Stimulated activated memory B cell treated with anti-CD40 and anti-IgM and Interleukin-4, amounts not matched to agents 10 μg/mL and 1 μg/mL and 100 μg/mL, for 72 hours (primary cell): Measurements from ENCODE around the gene ZNF282.

Experiments
- ATAC-seq: fragments of 150-1000 bp; cut with Tn5 transposase; 2 replicates; pipeline ENCODE4 v1.10.0; 2021
- H3K27ac Mint-ChIP-seq: one replicate; pipeline ENCODE4 v1.8.0; 2022; ENCODE audit warnings: mild to moderate bottlenecking, mixed read lengths
- H3K27me3 Mint-ChIP-seq: one replicate; pipeline ENCODE4 v1.8.0; 2022; ENCODE audit warnings: mixed read lengths
- H3K36me3 Mint-ChIP-seq: one replicate; pipeline ENCODE4 v1.8.0; 2022; ENCODE audit warnings: mixed read lengths
- H3K4me1 Mint-ChIP-seq: one replicate; pipeline ENCODE4 v1.8.0; 2022; ENCODE audit warnings: mixed read lengths
- H3K4me3 Mint-ChIP-seq: one replicate; pipeline ENCODE4 v1.8.0; 2022; ENCODE audit warnings: mild to moderate bottlenecking, moderate library complexity, mixed read lengths
- H3K9me3 Mint-ChIP-seq: one replicate; pipeline ENCODE4 v1.8.0; 2022; ENCODE audit warnings: mixed read lengths

Gene ZNF282

DNA sequence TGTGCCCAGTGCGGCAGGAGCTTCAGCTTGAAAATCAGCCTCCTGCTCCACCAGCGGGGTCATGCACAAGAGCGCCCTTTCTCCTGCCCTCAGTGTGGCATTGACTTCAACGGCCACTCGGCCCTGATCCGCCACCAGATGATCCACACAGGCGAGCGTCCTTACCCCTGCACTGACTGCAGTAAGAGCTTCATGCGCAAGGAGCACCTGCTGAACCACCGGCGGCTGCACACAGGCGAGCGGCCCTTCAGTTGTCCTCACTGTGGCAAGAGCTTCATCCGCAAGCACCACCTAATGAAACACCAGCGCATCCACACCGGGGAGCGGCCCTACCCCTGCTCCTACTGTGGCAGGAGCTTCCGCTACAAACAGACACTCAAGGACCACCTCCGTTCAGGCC, 16.1 kb upstream of the ZNF282 start:
- Mint-ChIP-seq H3K9me3 (no peaks in the 10 kb centered on the region), H3K27ac (no peak overlapping the region), H3K4me1 (no peaks in the 10 kb centered on the region), H3K4me3 (no peak overlapping the region), H3K27me3 (no peaks in the 10 kb centered on the region), H3K36me3 (peaks cover 44% of the 10 kb centered on the region)
- ATAC-seq = no peak

DNA sequence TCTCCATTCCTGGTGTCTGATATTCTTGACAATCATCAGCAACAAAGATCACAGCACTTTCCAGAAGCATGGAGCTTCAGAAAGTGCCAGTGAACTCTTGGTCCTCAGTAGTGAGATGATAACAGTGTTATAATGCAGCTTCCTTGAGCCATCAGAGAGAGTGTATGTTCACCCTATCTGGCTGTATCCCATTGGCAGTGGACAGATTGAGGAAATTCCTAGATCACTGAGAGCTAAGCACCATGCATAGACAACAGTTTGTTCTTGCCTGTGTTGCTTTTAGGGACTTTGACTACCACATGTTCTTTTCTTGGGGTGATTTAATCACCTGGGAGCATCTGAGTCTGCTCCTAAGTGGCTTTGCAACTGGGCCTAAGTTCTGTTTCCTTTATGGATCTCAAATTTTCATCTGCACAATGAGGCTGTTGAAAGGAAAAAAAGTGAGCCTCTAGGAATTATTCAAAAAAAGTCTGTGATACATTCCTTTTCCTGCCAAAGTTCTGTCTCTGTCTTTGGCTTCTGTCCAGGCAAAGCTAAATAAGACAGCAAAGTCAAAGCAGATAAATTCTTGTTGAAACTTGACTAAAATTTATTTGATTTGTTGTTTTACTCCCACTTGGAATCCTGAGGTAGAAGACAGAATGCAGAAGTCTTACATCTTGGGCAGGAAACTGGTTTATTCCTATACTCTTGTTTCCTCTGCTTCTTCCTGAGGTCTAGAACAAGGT, 14.5 kb upstream of the ZNF282 start:
- no peaks in the 10 kb centered on the region for H3K4me1 Mint-ChIP-seq
- H3K4me3 Mint-ChIP-seq = no peak overlapping the region
- H3K27me3 Mint-ChIP-seq = no peaks in the 10 kb centered on the region
- peaks cover 44% of the 10 kb centered on the region for H3K36me3 Mint-ChIP-seq
- ATAC-seq = no peak
- H3K9me3 Mint-ChIP-seq = no peaks in the 10 kb centered on the region
- H3K27ac Mint-ChIP-seq = peak overlapping the region; percentile 9

DNA sequence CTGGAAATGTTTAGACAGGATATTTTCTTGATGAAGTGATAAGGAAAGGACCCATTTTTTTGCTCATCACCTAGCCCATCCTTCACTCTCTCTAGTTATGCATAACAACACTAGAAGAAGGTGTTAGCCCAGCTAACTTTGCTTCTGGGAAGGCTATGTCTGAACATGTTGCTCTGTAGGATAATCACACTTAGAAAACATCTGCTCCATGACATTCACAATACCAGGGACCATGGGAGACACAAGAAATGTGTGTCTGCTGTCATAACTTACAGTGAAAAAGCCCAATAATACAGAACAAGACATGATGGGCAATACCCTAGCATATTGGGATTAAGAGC, 13.9 kb upstream of the ZNF282 start:
- Mint-ChIP-seq H3K27me3 (no peaks in the 10 kb centered on the region), H3K27ac (peak overlapping the region; percentile 9), H3K4me1 (no peaks in the 10 kb centered on the region), H3K9me3 (no peaks in the 10 kb centered on the region), H3K36me3 (peaks cover 39% of the 10 kb centered on the region), H3K4me3 (no peak overlapping the region)
- ATAC-seq = no peak

DNA sequence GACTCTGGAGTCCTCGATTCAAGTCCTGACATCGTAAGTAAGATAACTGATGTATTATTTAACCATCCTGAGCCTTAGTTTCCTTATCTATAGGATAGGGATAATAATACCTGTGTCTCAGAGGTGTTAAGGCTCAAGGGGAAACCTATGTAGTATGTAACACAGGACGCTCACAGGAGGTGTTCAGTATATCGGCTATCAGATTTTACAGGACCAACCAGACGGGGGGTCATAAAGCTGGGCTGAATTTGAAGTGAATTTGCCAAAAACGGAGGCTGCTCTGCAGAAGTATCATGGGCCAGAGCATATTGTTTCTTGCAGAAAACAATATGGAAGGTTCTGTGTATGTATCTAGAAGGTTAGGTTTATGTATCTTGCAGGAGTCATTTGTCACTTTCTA, 11.1 kb upstream of the ZNF282 start:
- H3K4me3 Mint-ChIP-seq = no peak overlapping the region
- no peaks in the 10 kb centered on the region for H3K4me1 Mint-ChIP-seq
- no peak for ATAC-seq
- H3K27ac Mint-ChIP-seq = no peak overlapping the region
- H3K36me3 Mint-ChIP-seq = peaks cover 17% of the 10 kb centered on the region
- no peaks in the 10 kb centered on the region for H3K27me3 Mint-ChIP-seq
- H3K9me3 Mint-ChIP-seq = no peaks in the 10 kb centered on the region

DNA sequence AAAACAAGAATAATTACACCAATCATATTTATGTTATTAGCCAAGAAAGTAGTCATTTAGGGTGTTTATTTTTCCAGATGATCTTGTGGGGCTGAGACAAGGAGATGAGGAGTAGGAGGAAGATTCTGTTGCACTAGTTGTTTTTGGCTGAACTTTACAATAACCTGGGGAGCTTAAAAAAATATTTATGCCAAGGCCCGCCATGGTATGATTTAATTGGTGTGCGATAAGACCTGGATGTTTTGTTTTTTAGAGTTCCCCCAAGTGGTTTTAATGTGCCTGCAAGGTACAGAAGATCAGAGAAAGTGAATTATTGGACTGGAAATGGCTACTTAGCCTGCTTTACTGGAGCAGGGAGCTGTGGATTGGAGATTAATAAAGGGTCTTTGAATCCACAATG, 7.1 kb upstream of the ZNF282 start:
- Mint-ChIP-seq H3K36me3 (no peaks in the 10 kb centered on the region), H3K27me3 (no peaks in the 10 kb centered on the region), H3K4me3 (no peak overlapping the region), H3K9me3 (no peaks in the 10 kb centered on the region), H3K27ac (no peak overlapping the region), H3K4me1 (peaks cover 11% of the 10 kb centered on the region)
- ATAC-seq = no peak

DNA sequence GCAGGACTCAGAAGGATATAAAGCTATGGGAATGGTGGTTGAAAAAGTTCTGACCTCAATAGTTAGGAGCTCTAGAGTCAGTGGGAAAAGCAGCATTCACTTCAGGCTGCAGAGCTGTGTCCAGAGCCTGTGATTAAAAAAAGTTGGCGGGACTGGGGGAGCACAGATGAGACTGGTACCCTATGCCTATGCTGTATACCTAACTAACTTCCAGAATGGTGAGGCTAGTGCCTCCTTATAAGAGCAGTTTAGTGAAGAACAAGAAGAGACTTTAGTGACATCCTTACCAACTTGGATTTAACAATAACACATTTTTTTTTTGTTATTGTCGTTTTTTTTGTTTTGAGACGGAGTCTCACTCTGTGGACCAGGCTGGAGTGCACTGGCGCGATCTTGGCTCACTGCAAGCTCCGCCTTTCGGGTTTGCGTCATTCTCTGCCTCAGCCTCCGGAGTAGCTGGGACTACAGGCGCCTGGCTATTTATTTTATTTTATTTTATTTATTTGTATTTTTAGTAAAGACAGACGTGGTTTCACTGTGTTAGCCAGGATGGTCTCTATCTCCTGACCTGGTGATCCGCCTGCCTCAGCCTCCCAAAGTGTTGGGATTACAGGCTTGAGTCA, 6.6 kb upstream of the ZNF282 start:
- H3K4me3 Mint-ChIP-seq = no peak overlapping the region
- no peak overlapping the region for H3K27ac Mint-ChIP-seq
- H3K36me3 Mint-ChIP-seq = no peaks in the 10 kb centered on the region
- peaks cover 11% of the 10 kb centered on the region for H3K4me1 Mint-ChIP-seq
- H3K27me3 Mint-ChIP-seq = no peaks in the 10 kb centered on the region
- H3K9me3 Mint-ChIP-seq = no peaks in the 10 kb centered on the region
- no peak for ATAC-seq

DNA sequence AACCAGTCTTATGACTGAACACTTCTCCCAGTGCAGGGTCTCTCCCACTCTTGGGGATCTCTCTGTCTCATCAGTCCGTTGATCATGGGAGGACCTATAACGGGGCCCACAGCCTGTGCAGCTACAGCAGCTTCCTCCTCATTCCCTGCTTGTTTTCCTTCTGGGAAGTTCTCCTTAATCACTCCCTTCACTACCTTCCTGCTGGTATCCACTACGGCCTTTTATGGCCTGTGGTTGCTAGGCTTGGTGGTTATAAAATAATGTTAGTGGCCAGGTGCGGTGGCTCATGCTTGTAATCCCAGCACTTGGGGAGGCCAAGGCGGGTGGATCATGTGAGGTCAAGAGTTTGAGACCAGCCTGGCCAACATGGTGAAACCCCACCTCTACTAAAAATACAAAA, 3.5 kb upstream of the ZNF282 start:
- no peaks in the 10 kb centered on the region for H3K36me3 Mint-ChIP-seq
- peaks cover 26% of the 10 kb centered on the region for H3K4me1 Mint-ChIP-seq
- ATAC-seq = no peak
- H3K27me3 Mint-ChIP-seq = no peaks in the 10 kb centered on the region
- H3K9me3 Mint-ChIP-seq = no peaks in the 10 kb centered on the region
- peak overlapping the region; percentile 84 for H3K4me3 Mint-ChIP-seq
- peak overlapping the region; percentile 72 for H3K27ac Mint-ChIP-seq

DNA sequence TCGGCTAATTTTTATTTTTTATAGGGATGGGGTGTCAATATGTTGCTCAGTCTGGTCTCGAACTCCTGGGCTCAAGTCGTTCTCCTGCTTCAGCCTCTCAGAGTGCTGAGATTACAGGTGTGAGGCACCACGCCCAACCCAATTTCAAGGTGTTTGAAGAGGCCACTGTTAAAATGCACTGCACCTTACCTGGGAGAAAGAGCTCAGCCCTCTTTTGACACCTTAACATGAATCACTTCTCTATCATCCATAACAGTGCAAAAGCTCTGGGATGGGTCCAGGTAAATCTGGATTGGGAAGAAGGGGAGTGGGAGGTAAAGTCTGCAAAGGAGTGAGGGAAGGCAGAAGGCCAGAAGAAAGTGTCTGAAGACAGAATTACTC, 557 bp upstream of the ZNF282 start:
- peaks cover 33% of the 10 kb centered on the region for H3K4me1 Mint-ChIP-seq
- H3K27me3 Mint-ChIP-seq = no peaks in the 10 kb centered on the region
- peaks cover 17% of the 10 kb centered on the region for H3K36me3 Mint-ChIP-seq
- ATAC-seq = no peak
- H3K27ac Mint-ChIP-seq = peak overlapping the region; percentile 90
- peak overlapping the region; percentile 85 for H3K4me3 Mint-ChIP-seq
- no peaks in the 10 kb centered on the region for H3K9me3 Mint-ChIP-seq

DNA sequence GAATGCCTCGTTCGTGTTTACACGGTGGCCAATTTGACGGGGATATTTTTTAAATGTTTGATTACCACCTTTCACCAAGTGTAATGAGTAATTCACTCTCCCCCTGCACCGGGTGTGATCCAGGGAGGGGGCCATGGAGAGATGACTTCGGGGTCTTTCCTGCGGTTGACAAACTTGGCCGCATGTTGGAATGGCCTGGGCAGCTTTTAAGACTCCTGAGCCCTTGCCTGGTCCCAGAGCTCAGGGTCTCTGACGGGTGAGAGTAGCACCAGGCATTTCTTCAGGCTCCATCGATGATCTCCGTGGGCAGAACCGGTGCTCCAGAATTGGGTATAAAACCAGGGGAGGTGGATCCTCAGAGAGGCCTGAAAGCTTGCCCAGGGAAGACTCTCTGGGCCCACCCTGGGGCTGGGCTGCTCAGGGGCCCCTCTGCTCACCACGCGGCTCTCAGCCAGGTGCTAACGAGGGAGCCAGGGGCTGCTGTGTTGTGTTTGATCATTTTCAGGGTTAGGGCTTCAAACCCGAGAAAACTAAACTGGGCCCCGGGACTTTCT, 882 bp downstream of the ZNF282 start:
- Mint-ChIP-seq H3K27ac (peak overlapping the region; percentile 90), H3K36me3 (peaks cover 31% of the 10 kb centered on the region), H3K9me3 (no peaks in the 10 kb centered on the region), H3K27me3 (no peaks in the 10 kb centered on the region), H3K4me1 (peaks cover 22% of the 10 kb centered on the region), H3K4me3 (peak overlapping the region; percentile 82)
- ATAC-seq = no peak

DNA sequence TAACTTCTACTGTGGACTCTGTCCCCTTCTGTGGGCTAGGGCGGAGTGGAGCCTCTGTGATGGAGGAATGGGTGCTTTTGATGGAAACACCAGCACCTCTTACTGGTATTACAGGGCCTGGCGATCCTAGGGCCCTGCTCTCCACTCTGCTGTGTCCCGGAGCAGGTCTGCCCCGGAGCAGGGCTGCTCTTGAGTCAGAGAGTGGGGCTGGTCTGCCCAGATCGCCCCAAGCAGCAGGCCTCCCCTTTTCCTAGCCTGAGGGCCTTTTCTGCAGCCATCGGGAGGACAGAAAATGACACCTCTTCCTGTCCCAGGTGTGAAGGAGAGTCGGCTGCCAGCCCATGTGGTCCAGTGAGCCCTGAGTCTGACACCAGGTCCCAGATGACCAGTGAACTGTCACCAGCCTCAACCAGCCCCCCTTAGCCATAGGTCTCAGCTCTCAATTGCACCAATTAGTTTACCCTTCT, 1.4 kb downstream of the ZNF282 start:
- H3K36me3 Mint-ChIP-seq = peaks cover 36% of the 10 kb centered on the region
- H3K27me3 Mint-ChIP-seq = no peaks in the 10 kb centered on the region
- H3K27ac Mint-ChIP-seq = peak overlapping the region; percentile 90
- ATAC-seq = no peak
- no peaks in the 10 kb centered on the region for H3K9me3 Mint-ChIP-seq
- peak overlapping the region; percentile 82 for H3K4me3 Mint-ChIP-seq
- peaks cover 22% of the 10 kb centered on the region for H3K4me1 Mint-ChIP-seq

DNA sequence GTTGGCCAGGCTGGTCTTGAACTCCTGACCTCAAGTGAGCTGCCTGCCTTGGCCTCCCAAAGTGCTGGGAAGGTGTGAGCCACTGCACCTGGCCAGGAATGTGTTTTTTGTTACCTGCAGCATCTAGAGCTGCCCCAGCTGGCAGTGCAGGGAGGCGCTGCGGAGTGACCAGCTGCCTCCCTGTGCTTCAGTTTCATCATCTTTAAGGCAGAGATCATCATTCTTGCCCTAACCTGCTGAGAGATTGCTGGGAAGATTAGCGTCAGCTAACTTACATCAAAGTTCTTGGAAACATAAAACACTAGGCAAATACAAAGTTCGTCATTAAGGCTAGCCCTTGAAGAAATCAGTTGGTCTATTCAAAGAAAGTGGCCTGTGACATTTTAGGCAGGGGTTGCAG, 2.3 kb downstream of the ZNF282 start:
- Mint-ChIP-seq H3K9me3 (no peaks in the 10 kb centered on the region), H3K27ac (no peak overlapping the region), H3K4me1 (peaks cover 22% of the 10 kb centered on the region), H3K4me3 (no peak overlapping the region), H3K27me3 (no peaks in the 10 kb centered on the region), H3K36me3 (peaks cover 43% of the 10 kb centered on the region)
- ATAC-seq = no peak

DNA sequence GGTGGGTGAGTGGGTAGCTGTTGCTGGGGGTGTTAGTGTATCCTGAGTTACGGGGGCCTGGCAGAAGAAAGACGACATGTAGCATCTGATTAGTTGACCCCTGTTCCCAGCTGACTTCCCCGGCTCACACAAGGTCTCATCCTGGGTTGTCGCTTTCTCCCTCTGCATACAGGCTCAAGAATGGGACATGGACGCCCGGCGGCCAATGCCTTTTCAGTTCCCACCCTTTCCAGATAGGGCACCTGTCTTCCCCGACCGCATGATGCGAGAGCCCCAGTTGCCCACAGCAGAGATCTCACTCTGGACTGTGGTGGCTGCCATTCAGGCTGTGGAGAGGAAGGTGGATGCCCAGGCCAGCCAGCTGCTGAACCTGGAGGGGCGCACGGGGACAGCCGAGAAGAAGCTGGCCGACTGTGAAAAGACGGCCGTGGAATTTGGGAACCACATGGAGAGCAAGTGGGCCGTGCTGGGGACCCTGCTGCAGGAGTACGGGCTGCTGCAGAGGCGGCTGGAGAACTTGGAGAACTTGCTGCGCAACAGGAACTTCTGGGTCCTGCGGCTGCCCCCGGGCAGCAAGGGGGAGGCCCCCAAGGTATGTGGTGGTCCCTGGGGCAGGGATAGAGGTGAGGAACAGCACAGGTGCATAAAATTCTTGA, 2.9 kb downstream of the ZNF282 start:
- no peak for ATAC-seq
- peaks cover 49% of the 10 kb centered on the region for H3K36me3 Mint-ChIP-seq
- no peaks in the 10 kb centered on the region for H3K27me3 Mint-ChIP-seq
- H3K27ac Mint-ChIP-seq = no peak overlapping the region
- no peaks in the 10 kb centered on the region for H3K9me3 Mint-ChIP-seq
- peaks cover 22% of the 10 kb centered on the region for H3K4me1 Mint-ChIP-seq
- H3K4me3 Mint-ChIP-seq = no peak overlapping the region

DNA sequence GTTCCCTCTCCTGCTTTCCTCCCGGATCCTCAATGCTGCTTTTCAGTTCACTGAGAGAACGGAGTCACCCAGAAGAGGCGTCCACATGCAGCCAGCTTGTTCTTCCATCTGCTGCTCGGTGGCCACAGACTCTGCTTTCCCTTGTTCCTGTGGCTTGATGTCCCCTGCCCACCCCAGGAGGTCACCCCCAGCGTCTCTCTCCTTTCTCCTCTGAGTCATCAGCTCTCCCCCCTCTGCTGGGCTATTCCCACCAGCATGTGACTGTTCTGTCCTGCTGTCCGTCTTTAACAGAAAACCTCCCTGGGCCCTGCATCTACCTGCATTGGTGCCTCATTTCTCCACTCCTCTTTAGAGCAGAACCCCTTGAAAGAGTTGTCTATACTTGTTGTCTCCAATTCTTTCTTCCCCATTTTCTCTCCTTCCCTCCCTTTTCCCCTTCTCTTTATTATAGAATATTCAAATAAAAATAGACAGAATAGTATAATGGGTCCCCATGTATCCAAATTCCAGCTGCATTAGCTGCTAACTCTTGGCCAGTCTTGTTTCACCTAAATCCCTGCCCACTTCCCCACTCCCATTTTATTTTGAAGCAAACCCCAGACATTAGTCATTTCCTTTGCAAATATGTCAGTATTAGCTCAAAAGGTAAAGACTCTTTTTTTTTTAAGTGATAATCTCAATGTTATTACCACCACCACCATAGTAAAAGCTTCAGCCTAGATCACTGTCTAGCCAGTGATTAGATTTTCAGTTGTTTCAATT, 4.1 kb downstream of the ZNF282 start:
- ATAC-seq = no peak
- Mint-ChIP-seq H3K9me3 (no peaks in the 10 kb centered on the region), H3K4me1 (peaks cover 28% of the 10 kb centered on the region), H3K36me3 (peaks cover 59% of the 10 kb centered on the region), H3K4me3 (no peak overlapping the region), H3K27ac (no peak overlapping the region), H3K27me3 (no peaks in the 10 kb centered on the region)

DNA sequence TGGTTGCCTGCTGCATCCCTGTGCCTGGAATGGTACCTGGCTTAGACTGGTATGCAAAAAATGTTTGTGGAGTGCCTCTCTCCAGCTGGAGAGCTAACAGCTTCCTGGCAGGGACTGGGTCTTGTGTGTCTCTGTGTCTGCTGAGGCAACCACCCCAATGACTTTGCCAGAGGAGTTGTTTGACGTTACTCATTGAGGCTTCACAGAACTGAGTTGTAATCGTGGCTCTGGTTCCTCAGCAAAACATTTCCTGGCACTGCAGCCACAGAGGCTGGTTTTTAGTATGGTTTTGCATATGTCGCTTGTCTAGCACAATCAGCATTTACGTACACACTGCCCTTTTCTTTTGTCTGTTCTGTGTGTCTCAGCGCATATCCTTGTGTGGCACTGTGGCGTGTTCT, 7.5 kb downstream of the ZNF282 start:
- Mint-ChIP-seq H3K36me3 (peaks cover 85% of the 10 kb centered on the region), H3K27me3 (no peaks in the 10 kb centered on the region), H3K4me1 (peaks cover 6% of the 10 kb centered on the region), H3K4me3 (no peak overlapping the region), H3K27ac (no peak overlapping the region), H3K9me3 (no peaks in the 10 kb centered on the region)
- no peak for ATAC-seq

DNA sequence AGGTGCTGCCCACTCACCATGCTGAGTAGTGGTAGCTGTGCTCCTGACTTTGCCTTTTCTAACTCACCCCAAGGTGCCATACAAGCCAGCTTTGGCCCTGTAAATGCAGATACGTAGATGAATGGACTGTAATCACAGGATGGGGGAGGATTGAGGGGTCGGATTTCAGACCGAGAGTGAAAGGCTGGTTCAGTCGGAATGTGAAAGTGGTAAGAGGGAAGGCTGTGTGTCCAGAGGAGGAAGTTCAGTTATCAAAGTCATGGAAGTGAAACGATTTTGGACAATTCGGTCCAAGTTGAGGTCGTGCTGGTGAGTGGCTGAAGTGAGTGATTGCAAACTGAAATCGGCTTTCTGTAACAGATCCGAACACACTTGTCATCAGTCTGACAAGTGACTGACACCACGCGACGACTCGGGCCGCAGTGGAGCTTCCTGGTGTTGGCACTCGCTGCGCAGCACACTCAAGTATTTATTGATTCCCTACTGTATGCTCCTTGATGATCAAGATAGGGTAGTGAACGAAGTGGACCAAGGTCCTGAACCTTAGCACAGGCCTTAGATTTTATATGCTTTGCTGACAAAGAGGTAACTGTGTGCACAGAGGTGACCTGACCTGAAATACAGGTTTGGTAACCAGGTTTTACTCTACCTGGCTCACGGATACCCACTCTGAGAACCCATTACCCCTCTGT, 10.5 kb downstream of the ZNF282 start:
- Mint-ChIP-seq H3K36me3 (peaks cover 81% of the 10 kb centered on the region), H3K4me1 (peaks cover 6% of the 10 kb centered on the region), H3K27ac (no peak overlapping the region), H3K9me3 (no peaks in the 10 kb centered on the region), H3K27me3 (no peaks in the 10 kb centered on the region), H3K4me3 (no peak overlapping the region)
- ATAC-seq = no peak
